Adipose tissue (tissue), 3 donors: ENCODE results near the gene NEO1. TPM values are rescaled to one million over a fixed set of nuclear protein-coding genes. Genes with fewer than 3 reads are reported as not detected.
"Not testable (repeated sequence)": the region's sequence is repeated elsewhere in the genome, so short reads cannot be mapped to it uniquely, and the experiment has no call there.

Experiments
- H3K27ac ChIP-seq: one replicate; pipeline ENCODE4 v1.5.1; 2013; ENCODE audit warnings: low read depth, low read length
- WGBS, 3 donors: extraction: QIAGEN DNeasy Blood & Tissue Kit; methylation state at CpG; one replicate each; pipeline ENCODE4 v1.1.7; 2013; 5-methylcytosine and 5-hydroxymethylcytosine counted together
- polyA plus RNA-seq, 3 donors: library from polyadenylated mRNA; stranded (reverse); fragments of 200-250 nt; gene quantifications; one replicate each; pipeline ENCODE4 v1.2.3, GENCODE V29; 2013
- donor health status: healthy with polysubstance abuse.
- donor health status: Bipolar disorder and iron deficiency.
- donor health status: healthy.

The NEO1 gene
- polyA plus RNA-seq, 3 donors: 5.8 to 12.2 (median 9.8) TPM

DNA sequence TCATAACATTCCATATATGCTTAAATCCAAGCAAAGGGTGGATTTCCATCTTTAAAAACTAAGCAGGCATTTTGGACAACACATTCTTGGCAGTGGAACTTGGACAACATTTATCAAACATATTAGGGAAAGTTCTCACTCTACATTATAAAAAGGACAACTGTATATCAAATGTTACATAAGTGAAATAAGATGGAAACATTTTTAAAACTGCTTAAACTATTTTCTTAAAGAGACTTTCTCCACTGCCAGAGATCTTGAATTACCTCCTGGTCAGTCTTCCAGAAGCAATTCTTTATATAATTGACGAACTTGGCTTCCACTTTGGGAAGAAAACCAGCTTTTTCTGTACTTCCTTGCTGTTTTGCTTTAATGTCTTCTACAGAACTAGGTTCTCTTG, 109.3 kb downstream of the NEO1 start:
- WGBS, 3 donors: 54 to 76% (median 57%) methylated on average over 1 of the region's 1 CpG
- H3K27ac ChIP-seq: no peak overlapping the region

- WGBS, 3 donors: 87 to 98% (median 92%) methylated on average over 3 of the region's 3 CpGs
- no peak overlapping the region for H3K27ac ChIP-seq
Measured at GRCh38 chr15:73165435-73165834, 113.2 kb downstream of the NEO1 start.

DNA sequence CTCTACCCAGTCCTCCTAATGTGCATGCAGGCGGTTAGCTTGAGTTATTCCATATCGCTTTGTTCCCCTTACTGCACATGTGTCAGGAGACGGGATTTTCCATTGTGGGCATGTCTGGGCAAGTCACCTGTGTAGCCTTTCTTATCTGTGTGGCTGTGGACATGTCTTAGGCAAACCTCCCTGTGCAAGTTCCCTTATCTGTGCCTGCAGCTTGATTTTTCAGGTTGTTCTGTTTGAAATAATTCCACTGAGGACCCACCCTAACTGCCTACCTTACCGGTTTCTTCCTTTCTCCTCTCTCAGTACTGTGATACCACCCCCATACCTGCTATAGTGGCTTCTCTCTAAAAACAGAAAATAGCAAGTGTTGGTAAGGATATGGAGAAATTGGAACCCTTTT, 113.6 kb downstream of the NEO1 start:
- no peak overlapping the region for H3K27ac ChIP-seq
- 90 to 96% (median 93%) methylated on average over 4 of the region's 4 CpGs for WGBS, 3 donors

- WGBS, 3 donors: no CpG with 5 or more reads among the region's 1 CpG
Measured at GRCh38 chr15:73166711-73167110, 114.4 kb downstream of the NEO1 start.

GRCh38 chr15:73168487-73168886, 116.2 kb downstream of the NEO1 start:
- 97 to 100% (median 98%) methylated on average over 3 of the region's 3 CpGs for WGBS, 3 donors

More at GRCh38 chr15:73166711-73167110, 114.4 kb downstream of the NEO1 start:
- not testable (repeated sequence) for H3K27ac ChIP-seq

GRCh38 chr15:73171711-73172110, 119.4 kb downstream of the NEO1 start:
- WGBS, 3 donors: 93 to 96% (median 94%) methylated on average over 9 of the region's 9 CpGs
- H3K27ac ChIP-seq: no peak overlapping the region

More at GRCh38 chr15:73168487-73168886, 116.2 kb downstream of the NEO1 start:
- no peak overlapping the region for H3K27ac ChIP-seq

- H3K27ac ChIP-seq: no peak overlapping the region
Measured at GRCh38 chr15:73172508-73172907, 120.2 kb downstream of the NEO1 start.

DNA sequence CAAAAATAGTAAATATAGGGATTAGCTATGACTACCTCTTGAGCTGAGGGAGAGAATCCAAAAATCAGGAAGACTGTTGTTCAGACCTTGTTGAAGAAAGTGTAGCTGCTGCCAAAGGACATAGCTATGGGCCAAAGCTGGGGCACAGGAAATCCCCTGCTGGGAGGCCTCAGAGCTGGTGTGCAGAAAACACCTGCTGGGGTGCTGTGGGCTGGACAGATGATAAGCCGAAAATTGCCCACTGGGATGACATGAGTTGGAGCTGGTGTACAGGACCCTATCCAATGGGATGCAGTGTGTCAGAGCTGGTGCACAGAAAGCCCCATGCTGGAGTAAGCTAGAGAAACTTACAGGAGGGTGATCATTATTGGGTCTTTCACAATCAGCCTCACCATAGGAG, 121.9 kb downstream of the NEO1 start:
- H3K27ac ChIP-seq: no peak overlapping the region
- 92 to 95% (median 95%) methylated on average over 1 of the region's 1 CpG for WGBS, 3 donors

GRCh38 chr15:73175382-73175781, 123.1 kb downstream of the NEO1 start:
- WGBS, 3 donors: 69 to 79% (median 76%) methylated on average over 3 of the region's 3 CpGs
- H3K27ac ChIP-seq: no peak overlapping the region

- 93 to 99% (median 95%) methylated on average over 2 of the region's 2 CpGs for WGBS, 3 donors
Measured at GRCh38 chr15:73176598-73176997, 124.3 kb downstream of the NEO1 start.

DNA sequence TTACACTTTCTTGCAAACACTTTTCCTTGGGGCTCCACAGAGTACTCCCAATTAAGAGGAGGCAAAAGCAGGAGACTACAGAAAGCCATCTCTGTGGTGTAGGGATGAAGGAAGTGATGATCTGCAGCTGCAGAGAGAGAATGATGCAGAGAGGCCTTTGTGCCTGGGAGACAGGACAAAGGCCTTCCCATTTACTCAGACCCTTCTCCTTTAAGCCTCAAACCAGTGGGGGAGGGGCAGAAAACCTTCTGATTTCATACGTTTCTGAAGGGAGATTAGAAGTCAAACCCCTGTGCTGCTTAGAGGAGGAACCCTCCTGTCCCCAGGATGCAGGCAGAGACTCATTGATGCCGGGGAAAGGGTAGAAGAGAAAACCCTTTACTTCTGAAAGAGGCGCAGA, 130.8 kb downstream of the NEO1 start:
- WGBS, 3 donors: 89 to 93% (median 91%) methylated on average over 3 of the region's 3 CpGs
- no peak overlapping the region for H3K27ac ChIP-seq

More at GRCh38 chr15:73176598-73176997, 124.3 kb downstream of the NEO1 start:
- no peak overlapping the region for H3K27ac ChIP-seq

DNA sequence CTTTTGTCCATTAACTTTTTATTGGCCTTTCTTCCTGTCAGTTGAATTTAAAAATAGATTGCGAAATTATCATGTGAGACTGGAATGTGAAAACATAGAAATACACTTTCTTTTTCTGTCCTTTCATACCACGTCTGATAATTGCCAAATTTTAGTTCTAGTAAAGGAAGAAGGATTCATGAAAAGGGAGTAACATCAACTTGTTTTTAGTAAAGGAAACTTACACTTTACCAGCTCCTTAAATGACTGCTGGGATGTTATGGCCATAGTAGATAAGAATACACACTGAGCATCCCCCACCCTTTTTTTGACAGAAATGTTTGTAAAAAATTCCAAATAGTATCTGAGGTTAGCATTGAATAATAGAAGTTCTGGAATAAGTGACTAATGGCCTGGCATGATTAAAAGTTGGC, 137.9 kb downstream of the NEO1 start:
- 39 to 66% (median 45%) methylated on average over 2 of the region's 2 CpGs for WGBS, 3 donors
- no peak overlapping the region for H3K27ac ChIP-seq

- WGBS, 3 donors: 94 to 97% (median 97%) methylated on average over 1 of the region's 1 CpG
- H3K27ac ChIP-seq: no peak overlapping the region
Measured at GRCh38 chr15:73195166-73195565, 142.9 kb downstream of the NEO1 start.

DNA sequence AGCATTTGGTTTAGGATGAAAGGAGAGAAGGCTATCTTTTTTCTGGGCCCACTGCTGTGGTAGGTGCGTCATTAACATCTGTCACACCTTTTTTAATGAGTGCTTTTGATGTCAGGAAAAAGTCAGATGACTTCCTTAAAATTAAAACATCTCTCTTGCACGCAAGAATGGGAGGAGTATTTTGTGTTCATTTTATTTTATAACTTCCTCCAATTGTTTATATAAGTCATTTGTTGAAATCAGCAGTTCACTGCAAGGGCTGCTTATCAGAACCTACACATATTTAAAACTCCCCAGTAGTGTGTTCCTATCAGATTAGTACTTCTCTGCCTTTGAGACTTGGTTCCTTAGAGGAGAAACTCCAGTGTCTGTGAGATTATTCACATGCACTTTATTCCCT, 143.8 kb downstream of the NEO1 start:
- H3K27ac ChIP-seq: no peak overlapping the region
- 29 to 61% (median 35%) methylated on average over 2 of the region's 2 CpGs for WGBS, 3 donors

GRCh38 chr15:73200339-73200738, 148.1 kb downstream of the NEO1 start:
- no peak overlapping the region for H3K27ac ChIP-seq
- 86 to 100% (median 94%) methylated on average over 2 of the region's 2 CpGs for WGBS, 3 donors

- H3K27ac ChIP-seq: no peak overlapping the region
- 89 to 94% (median 93%) methylated on average over 2 of the region's 2 CpGs for WGBS, 3 donors
Measured at GRCh38 chr15:73210630-73211029, 158.4 kb downstream of the NEO1 start.

- 15 to 53% (median 31%) methylated on average over 1 of the region's 1 CpG for WGBS, 3 donors
- H3K27ac ChIP-seq: no peak overlapping the region
Measured at GRCh38 chr15:73212424-73212823, 160.2 kb downstream of the NEO1 start.

DNA sequence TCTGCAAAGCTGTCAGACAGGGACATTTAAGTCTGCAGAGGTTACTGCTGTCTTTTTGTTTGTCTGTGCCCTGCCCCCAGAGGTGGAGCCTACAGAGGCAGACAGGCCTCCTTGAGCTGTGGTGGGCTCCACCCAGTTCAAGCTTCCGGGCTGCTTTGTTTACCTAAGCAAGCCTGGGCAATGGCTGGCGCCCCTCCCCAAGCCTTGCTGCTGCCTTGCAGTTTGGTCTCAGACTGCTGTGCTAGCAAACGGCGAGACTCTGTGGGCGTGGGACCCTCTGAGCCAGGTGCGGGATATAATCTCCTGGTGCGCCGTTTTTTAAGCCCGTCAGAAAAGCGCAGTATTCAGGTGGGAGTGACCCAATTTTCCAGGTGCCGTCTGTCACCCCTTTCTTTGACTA, 169.2 kb downstream of the NEO1 start:
- not testable (repeated sequence) for H3K27ac ChIP-seq
- 94 to 98% (median 98%) methylated on average over 10 to 11 of the region's 11 CpGs for WGBS, 3 donors

DNA sequence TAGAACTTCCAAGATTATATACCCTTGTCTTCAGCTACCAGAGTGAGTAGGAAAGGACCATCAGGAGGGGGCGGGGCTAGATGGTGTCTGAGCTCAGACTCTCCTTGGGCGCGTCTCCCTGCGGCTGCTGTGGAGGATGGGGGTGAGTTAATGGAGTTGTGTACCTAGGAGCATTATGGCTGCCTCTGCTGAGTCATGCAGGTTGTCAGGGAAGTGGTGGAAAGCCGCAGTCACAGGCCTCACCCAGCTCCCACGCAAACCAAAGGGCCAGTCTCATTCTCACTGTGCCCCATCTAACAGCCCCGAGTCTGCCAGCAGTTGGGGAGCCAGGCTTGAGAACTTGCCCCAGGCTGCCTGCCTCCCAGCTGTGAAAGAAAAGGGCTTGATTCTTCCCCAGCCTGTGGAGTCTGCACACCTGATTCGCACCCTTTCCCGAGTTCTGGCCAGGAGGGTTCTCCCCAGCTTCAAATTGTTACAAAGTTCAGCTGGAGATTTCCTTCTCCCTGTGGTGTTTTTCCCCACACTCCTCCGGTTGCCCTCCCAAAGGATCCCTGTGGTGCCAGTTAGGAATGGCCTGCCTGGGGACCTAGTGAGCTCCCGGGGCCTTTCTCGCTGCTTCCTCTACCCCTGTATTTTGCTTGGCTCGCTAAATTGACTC, 173.2 kb downstream of the NEO1 start:
- WGBS, 3 donors: 86 to 89% (median 87%) methylated on average over 13 of the region's 13 CpGs
- no peak overlapping the region for H3K27ac ChIP-seq

DNA sequence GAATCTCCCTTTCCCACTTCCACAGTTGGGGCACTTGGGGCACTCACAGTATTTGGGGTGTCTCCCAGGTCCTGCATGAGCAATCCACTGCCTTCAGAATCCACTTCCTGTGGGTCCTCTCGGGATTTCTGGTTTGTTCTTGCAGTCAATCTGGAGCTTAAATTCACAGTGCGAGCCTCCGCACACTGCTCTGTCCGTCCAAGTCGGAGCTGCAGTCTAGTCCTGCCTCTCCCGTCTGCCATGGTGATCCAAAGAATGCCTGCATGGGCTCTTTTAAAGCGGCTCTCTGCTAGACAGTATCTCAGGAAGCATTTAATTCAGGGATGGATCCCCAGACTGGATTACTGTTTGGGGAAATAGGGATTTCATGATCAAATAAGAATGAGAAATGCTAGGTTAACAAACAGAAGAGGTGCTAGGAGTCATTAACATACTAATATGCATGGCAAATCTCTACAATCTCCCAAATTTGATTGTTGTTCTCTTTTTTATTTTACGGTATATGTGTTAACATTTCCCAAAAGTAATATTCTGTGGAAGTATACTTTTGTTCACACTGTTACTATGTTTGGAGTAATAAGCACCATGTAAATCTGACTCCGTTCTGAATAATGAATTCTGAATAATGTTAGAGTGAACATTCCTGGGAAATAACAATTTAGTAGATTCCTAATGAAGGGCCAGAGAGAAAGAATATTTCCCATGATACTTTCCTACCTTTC, 174.0 kb downstream of the NEO1 start:
- H3K27ac ChIP-seq: no peak overlapping the region
- WGBS, 3 donors: 83 to 95% (median 89%) methylated on average over 9 of the region's 9 CpGs
